ENCODE measurements around the gene PPP2R2B.

GRCh38 chr5:146652547-146652946 lies 226.0 kb downstream of the PPP2R2B start:
- TF ChIP-seq CTCF (IDR thresholded peaks at IDR 0.05) (no peak), POLR2A (IDR thresholded peaks at IDR 0.05) (no peak)

All from esophagus squamous epithelium (tissue), 4 donors.